ENCODE data around the gene ZNRF4.
A peak's percentile ranks its signal among the peaks of the same experiment; 100 is the strongest.

Gene ZNRF4

DNA sequence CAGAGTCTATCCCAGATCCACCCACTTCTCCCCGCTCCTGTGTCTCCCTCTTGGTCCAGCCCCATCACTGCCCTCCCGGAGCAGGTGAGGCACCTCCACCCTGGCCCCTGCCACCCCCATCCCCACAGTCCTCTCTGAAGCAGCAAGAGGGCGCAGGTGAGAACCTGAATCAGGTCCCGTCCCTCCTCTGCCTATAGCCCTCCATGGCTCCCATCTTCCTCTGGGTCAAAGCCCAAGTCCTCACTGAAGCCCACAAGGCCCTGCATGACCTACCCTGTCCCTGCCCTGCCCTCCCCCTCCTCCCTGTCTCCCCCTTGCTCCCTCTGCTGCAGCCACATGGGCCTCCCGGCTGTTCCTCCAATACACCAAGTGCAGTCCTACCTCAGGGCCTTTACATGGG lies 10.8 kb upstream of the ZNRF4 start:
- DNase-seq: no peak

DNA sequence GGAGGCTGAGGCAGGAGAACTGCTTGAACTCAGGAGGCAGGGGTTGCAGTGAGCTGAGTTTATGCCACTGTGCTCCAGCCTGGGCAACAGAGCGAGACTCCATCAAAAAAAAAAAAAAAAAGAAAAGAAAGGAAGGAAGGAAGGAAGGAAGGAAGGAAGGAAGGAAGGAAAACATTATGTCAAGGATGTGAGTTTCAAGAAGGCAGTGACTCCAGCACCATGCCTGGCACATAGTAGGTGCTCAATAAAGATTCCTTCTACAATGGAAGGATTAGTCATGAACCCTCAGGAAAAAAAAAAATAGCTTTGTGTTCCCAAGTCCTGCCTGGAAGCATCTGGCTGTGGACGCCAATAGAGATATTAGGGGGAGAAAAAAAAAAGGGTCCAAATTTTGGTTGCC lies 10.1 kb upstream of the ZNRF4 start:
- DNase-seq: no peak

DNA sequence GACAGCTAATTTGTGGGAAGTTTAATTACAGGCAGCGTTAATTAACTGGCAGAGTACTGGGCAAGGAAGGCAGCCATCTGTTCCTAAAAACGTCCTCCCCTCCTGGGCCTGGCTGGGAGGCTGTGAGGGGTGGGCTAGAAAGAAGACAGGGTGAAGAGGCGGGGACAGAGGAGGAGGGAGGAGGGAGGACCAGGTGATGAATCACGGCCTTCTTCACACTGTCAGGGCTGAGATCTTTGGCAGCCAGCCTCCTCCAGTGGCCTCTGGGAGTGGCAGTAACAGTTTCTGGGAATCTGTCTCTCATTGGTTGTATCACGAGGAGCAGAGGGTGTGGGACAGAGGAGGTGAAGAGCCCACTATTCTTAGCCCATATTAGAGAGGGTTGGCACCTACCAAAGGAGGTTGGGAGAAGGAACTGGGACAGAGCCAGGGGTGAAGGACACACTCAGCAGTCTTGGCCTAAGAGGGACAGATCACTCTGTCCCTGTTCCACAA lies 9.6 kb upstream of the ZNRF4 start:
- DNase-seq: no peak

DNA sequence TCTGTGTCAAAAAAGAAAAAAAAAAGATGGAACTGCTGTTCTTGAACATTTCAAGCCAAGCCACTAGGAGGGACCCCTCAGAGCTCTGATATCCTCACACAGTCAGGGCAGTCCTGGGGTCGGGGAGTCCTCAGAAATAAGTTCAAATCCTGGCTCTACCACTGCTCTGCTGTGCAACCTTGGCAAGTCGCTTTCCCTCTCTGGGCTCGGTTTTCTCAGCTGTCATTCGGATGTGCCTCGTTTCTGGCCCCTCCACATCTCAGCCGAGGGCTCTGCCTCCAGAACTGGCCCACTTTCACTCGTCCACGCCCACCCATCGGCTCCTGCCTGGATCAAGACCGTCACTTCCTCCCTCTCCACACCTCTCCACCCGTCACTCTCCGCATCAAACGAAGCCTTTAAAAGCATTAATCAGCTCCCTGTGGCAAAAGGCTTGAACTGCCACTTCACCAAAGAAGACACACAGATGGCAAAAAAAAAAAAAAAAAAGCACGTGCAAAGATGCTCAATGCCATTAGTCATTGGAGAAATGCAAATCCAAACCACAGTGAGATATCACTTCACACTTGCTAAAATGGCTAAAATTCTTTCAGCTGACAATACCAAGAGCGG lies 7.4 kb upstream of the ZNRF4 start:
- no peak for DNase-seq

DNA sequence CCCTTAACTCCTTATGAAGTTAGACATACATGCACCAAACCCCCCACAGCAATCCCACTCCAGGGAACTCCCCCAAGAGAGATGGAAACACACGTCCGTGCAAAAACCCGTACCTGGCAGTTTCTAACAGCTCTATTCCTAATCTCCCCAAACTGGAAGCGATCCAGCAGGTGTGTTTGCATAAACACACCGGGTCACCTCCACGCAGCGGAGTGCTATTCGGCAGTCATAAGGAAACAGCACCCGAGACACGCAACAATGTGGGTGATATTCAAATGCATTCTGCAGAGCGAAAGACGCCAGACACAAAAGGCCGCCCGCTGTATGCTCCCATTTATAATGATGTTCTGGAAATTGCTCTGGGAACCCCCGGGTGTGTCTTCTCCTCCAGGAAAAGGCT lies 6.8 kb upstream of the ZNRF4 start:
- DNase-seq: peak; percentile 58

DNA sequence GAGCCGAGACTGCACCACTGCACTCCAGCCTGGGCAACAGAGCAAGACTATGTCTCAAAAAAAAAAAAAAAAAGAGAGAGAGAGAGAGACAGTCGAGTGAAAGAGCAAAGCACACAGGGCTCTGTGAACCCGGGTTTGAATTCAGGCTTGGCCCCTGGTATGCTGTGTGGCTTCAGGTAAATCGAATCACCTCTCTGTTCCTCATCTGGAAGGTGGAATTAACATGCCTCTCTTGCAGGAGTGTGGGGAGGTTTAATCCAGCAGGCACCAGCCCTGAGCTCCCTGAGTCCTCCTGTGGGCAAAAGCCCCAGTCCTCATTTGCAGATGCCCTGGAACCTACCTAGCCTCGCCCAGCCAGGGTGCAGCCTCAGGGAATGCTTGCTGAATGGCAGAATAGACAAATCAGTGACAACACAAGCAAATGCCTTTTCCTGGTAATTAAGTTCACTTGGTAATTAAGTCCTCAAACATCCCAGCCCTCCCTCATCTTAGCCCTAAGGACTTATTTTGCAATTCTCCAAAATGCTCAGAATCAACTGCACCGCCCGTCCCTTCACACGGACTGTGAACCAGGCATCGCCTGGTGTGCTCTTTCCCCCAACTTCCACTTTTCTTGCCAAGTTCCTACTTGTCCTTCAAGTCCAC lies 4.6 kb upstream of the ZNRF4 start:
- no peak for DNase-seq

DNA sequence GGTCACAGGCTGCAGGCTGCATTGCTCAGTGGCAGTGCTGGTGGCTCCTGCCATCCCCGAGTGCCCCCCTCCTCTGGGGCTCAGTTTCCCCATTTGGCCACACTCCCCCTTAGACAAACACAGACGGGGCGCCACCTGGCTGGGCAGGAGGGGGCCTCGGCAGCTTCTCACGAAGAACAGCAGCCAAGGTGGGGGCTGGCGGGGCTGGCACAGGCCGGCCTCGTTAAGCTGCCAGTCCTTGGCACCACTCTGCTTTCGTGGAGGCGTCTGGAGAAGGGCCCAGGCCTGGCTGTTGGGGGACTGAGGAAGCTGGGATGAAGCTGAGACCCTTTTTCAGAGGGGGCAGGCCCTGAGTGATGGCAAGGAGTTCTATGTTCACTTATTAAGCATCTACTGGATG lies 3.7 kb upstream of the ZNRF4 start:
- no peak for DNase-seq

DNA sequence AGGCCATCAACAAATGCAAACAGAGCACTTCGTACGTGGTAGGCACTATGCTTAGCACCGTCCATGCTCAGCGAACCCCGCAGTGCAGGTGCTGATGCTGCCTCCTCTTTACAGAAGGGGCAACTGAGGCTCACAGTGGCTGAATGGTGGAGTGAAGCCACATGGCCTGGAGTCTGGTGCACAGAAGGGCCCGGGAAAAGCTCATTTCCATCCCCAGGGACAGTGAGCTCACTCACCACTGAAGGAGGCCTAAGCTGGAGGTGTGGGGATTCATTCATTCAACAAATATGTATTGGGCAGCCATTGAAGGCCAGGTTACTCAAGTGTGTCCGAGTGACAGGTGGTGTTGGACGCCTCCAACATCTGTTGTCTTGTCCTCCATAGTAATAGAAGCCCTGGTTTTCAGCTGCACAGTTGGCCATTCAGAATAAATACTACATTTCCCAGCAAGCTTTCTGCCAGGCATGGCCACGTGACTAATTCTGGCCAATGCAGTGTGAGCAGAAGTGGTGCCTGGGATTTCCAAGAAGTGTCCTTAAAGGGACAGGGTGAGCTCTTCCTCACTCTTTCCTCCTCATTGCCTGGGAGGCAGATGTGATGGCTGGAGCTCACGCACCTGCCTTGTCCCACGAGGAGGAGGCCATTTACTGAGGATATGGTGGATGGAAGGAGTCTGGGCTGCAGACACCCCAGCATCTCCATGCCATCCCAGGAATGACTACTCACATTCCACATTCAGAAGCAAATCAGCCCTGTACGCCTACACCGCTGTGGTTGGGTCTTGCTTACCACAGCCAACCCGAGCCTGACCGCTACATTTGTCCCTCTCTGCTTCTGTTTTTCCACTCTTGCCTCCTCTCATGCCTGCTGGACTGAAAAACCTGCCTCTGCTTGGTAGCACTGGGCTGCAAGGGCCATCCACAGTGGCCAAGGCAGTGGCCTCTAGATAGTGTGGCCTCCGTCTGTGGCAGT lies 2.3 kb upstream of the ZNRF4 start:
- DNase-seq: no peak

DNA sequence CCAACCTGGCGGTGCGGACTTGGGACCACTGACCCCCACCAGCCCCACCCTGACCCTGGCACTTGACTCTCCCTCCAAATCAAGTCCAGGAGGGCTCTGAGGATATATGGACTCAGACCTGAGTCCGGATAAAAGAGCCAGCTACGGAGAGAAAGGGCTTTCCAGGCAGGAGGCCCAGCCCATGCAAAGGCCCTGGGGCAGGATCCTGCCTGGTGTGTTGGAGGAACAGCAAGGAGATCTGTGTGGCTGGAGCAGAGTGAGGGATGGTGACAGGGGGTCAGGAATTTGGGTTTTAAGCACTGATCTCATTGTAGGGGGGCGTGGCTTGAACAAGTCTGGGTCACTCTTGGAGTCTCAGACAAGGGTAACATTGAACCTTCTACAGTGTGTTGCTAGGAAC lies 474 bp upstream of the ZNRF4 start:
- no peak for DNase-seq

DNA sequence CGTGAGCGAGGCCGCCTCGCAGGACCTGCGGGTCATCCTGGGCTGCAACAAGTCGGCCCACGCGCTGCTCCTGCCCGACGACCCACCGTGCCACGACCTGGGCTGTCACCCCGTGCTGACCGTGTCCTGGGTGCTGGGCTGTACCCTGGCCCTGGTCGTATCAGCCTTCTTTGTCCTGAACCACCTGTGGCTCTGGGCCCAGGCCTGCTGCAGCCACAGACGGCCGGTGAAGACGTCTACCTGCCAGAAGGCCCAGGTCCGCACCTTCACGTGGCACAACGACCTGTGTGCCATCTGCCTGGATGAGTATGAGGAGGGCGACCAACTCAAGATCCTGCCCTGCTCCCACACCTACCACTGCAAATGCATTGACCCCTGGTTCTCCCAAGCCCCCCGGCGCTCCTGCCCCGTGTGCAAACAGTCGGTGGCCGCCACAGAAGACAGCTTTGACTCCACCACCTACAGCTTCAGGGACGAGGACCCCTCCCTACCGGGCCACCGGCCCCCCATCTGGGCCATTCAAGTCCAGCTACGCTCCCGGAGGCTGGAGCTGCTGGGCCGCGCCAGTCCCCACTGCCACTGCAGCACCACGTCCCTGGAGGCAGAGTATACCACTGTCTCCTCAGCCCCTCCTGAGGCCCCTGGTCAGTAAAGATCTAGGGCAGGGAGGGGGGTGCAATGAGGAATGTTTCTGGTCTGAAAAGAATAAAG lies 1.1 kb downstream of the ZNRF4 start:
- no peak for DNase-seq

DNA sequence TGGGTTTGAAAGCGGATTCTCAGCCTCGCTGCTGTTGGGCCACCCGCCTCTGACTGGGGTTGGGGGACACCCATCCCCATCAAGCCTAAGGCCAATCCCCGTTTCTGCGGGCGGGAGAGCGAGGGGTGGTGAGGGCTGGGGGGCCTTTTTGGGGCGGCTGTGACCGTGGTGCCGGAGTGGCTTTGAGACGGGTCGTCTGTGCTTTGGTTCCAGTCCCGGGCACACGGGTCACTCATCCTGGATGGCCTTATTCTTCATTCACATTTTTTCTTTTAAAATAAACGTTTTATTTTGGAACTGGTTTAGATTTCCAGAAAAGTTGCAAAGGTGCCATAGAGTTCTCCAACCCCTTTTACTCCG lies 1.6 kb downstream of the ZNRF4 start:
- no peak for DNase-seq

DNA sequence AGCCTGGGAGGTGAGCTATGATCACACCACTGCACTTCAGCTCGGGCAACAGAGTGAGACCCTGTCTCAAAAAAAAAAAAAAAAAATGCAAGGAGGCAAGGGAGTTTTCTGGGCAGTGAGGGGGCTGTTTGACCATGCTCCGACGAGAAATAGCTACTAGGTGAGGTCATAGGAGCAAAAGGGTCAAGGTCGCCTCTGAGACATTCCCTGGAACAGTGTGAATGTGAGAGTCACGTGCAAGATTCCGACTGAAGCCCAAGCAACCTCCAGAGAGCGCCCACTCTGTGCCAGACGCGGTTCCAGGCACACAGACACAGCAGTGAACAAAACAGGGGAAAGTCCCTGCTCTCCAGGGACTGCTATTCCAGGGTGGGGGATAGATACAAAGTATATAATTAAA lies 2.5 kb downstream of the ZNRF4 start:
- no peak for DNase-seq

DNA sequence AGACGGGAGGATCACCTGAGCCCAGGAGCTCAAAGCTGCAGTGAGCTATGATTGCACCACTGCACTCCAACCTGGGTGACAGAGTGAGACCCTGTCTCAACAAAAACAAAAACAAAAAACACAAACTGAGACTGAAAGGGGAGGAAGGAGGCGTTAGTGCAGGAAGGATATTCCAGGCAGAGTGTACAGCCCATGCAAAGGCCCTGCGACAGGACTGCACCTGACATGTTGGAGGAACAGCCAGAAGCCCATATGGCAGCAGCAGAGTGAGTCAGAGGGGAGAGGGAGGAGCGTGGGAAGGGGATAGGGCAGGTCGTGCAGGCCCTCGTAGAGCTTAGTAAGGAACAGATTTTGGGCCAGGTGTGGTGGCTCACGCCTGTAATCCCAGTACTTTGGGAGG lies 3.2 kb downstream of the ZNRF4 start:
- DNase-seq: no peak

DNA sequence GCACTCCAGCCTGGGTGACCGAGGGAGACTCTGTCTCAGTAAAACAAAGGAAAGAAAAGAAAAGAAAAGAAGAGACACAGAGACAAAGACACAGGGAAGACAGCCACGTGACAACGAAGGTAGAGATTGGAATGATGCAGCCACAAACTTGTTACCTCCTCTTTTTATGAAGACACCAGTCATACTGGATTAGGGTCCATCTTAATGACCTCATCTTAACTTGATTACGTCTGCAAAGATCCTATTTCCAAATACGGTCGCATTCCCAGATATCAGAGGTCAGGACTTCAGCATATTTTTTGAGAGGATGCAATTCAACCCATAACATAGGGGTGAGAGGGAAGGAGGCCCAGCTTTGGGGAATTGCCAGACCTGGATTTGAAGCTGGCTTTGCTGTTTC lies 4.1 kb downstream of the ZNRF4 start:
- no peak for DNase-seq

DNA sequence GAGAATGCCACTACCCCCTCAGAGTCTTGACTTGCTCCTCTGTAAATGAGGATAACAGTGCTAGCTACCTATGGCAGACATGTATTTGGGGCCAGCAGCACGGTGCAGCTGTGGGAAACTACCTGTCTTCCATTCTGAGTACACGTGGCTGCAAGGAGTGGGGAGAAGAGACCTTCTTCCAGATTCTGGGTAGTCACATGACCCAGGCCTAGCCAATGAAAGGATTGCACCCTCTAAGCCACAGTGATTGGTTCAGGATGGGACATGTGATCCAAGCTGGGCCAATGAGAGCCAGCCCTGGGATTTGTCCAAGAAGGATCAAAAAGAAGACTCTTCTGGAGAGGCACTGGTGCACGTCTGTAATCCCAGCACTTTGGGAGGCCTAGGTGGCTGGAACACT lies 5.5 kb downstream of the ZNRF4 start:
- no peak for DNase-seq

DNA sequence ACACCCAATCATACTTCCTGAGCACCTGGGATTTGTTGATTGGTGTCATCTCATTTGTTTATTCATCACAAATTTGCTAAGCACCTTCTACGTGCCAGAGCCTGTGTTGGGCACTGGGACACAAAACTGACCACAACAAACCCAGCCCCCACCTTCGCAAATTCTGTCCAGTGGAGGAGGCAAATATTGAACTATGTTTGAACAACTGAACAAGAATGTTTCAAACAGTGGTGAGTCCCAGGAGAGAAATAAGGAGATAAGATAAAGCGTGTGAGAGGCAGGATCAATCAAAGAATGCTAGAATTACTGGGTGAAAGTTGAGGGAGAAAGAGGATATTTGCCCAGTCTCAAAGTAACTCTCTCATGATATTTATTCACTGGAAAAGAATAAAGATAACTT lies 8.7 kb downstream of the ZNRF4 start:
- no peak for DNase-seq

DNA sequence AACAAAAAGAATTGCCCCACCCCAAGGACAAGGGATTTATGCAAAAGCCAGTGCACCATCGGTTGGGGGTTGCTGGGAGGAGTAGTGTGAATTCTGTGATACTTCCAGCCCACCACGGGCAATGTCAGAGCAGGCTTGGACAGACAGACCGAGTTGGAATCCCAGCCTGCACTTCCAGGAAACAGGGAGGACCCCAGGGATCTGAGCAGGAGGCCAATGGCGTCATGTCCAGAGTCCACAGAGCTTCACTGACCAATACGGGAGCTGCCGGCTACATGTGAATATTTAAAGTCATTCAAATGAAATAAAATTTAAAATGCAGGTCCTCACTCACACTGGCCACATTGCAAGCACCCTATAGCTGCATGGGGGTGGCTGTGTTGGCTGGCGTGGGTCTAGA lies 10.9 kb downstream of the ZNRF4 start:
- DNase-seq: no peak

DNA sequence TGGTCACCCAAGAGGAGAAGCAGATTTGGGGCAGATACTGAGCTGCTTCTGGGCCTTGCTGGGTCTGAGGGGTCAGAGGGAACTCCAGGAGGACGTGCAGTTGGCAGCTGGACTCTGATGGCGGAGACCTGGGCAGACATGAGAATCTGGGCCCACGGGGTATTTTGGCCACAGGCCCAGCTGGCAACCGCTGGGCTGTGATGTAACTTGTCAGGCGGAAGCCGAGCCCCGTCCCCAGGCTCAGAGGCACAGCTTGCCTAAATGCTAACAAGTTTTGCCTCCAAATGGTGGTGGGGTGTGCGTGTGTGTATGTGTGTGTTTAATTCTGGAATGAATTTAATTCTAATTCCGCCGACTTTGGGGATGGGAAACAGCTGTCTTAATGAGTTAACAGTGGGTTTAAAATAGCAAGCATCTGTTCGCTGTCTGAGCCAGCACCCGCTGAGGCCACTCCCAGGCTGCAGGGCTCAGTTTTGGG lies 11.6 kb downstream of the ZNRF4 start:
- peak; percentile 35 for DNase-seq

DNA sequence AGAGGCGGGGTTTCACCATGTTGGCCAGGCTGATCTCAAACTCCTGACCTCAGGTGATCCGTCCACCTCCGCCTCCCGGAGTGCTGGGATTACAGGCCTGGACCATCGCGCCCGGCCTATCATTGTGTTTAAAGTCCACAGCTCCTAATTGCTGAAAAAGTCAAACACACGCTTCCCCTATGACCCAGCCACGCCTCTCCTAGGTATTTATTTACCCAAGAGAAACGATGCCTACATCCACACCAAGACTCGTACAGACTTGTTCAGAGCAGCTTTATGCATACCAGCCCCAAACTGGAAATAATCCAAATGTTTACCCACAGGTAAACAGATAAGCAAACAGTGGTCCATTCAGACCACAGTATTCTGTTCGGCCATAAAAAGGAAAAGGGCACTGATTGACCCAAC lies 15.1 kb downstream of the ZNRF4 start:
- peak; percentile 14 for DNase-seq

DNA sequence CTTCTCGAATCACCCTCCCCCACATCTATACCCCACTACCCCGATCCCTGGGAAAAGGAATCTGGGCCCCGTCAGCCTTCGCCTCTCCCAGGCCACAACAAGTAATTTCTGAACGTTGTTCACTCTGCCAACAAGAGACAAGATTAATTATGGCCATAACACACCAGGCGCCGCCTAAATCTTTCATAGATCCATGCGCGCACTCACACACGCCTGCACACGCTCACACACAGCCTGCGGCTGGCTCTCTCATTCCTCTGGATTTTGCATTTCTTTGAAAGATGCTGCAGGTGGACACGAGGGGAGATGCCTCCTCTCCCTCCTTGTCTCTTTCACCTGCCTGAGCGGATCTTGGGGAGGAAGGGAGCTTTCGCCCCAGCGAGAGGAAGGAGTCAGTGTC lies 17.1 kb downstream of the ZNRF4 start:
- DNase-seq: no peak

DNA sequence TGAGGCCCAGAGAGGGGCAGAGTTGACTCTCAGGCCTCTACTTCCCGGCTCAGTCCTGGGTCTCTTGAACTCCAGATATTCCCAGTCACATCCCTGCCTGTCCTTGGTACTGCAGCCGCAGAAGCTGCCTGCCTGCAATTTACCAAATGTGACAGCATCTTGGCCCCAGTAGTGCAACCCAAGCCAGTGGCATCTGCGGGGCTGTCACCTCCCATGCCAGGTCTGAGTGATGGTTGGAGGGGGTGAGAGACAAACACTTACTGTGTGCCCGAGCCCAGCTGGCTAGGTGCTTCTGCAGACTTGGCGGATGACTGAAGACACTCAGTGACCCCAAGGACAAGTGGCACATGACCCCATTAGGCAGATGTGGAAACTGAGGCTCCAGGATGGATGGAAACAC lies 18.4 kb downstream of the ZNRF4 start:
- no peak for DNase-seq

DNA sequence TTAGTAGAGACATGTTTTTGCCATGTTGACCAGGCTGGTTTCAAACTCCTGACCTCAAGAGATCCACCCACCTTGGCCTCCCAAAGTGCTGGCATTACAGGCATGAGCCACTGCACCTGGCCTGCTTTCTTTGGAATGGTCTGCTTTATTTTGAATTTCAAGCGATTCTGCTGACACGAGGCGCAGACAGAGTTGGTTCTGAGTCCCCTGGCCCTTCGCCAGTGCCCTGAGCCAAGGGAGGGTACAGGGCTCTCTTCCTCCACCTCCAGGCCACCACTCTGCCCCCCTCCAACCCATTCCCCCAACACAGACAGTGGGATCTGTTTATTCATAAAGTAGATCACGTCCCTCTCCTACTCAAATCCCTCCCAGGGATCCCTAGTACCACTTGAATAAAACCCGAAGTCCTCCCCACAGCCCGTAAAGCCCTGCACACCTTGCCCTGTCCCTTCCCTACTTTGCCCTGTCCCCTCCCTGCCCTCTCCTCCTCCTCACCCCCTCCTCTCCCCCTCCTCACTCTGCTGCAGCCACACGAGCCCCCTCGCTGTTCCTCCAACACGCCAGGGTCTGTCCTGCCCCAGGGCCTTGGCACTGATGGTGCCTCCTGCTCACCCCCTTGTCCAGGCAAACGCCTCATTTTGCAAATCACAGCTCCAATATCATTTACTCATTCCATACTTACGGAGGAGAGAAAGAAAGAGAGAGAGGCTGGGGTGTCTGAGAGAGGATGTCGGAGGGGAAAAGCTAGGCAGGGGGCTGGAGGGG lies 22.4 kb downstream of the ZNRF4 start:
- DNase-seq: no peak
